Raji (cell line): ENCODE data around the gene ADCY1.

Experiments
- POLR2A ChIP-seq: IDR thresholded peaks from 2 replicates; pipeline ENCODE4 v1.6.1; 2011; ENCODE audit warnings: low read depth, low read length, control low read depth; ENCODE audit not compliant: insufficient read depth

The ADCY1 gene

DNA sequence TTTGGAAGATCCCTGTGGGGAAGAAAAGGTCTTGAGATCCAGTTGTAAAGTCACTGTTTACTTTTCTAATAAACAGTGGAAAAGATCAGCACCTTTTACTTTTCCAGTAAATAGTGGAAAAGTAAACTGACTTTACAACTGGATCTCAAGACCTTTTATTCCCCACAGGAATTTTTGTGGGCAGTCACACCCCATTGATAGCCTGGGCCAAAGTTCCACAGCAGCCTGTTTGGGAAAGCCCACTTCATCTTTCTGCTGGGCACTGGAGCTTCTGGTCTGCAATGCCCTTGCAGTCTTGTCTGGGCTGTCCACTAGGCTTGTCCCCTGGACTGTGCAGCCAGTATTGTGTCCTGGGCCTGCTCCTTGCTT lies 50.2 kb downstream of the ADCY1 start:
- no peak for TF ChIP-seq POLR2A

DNA sequence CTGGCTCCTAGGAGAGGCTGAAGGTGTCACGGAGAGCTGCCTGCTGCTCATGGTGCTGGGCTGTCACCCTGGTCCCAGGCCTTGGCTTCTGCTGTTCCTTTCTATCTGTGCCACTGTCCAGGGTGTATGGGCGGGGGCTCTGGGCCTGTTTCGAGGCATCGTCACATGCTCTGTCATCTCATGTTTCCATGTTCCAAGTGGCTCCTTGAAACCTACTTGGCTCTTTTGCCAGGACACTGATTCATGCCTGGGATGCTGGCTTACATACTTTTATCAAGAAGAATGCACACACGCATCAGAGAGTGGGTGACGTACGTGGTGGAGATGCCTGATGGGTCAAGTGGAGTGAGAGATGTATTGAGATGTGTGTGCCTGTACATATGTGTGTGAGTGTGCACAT lies 50.9 kb downstream of the ADCY1 start:
- no peak for TF ChIP-seq POLR2A

DNA sequence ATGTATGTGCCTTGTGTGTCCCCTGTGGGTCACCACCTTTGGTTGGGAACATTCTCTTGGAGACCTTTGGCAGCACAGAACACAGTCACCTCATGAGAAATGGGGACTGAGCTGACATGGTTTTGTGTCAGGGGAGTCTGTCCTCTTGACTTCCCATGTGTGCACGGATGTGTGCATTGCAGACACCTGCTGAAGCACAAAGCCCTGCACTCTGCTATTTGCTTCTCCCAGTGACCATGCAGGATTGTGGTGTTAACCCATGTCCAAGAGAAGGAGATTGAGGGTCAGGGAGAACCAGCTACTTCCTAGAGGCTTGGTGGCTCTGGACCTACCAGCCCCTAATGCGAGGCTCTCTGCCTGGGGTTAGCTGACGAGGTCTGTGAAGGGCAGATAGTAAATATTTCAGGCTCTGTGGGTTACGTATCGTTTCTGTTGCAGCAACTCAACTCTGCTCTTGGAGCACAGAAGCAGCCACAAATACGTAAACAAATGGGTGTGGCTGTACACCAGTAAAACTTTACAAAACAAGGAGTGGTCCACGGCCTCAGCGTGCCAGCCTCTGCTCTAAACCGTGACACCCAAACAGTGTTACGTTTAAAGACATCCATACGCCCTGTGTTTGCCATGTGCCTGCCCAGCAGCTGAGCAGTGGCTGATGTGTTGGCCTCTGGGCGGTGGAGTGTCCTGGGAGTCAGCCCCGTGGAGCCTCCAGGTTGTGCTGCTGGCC lies 51.7 kb downstream of the ADCY1 start:
- no peak for TF ChIP-seq POLR2A

DNA sequence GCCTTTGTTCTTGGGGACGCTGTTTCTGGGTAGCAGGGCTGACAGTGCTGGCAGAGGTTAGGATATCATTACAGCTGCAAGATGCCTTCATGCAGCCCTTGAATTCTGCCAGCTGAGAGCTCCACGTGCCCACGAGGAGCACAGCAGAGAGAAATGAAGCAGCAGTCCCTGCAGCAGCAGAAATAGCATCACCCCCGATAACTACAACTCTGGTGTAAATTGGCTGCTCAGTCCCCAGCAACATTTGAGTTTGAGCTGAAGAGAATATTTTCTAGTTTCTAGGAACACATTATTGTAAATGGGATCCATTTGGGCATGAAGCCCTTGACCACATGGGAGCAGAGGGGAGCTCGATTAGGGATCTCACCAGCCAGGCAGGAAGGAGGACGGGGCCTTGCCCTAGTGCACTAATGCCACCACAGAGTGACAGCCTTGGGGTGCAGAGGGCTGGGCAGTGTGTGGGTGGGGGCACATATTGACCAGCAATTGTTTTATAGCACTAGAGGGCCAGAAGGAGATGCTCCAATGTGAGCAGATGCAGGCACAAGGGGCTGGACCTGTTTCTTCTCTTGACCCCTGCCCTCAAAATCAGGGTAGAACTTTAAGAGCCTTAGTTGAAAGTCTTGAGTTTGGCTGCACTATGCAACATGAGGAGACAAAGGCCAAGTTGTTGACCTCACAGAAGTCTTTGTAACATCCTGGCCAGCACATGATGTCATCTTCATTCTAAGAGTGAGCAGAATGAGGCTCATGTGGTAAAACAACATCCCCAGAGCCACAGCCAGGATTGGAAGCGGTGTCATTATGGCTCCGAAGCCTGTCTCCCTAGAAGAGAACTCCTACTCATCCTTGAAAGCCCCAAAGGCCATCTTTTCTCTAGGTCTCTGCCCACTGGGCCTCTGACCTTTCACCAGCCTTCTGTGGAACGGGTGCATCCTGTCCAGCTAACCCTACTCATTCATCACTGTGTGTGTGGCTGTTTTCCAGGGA lies 52.6 kb downstream of the ADCY1 start:
- TF ChIP-seq POLR2A = no peak

DNA sequence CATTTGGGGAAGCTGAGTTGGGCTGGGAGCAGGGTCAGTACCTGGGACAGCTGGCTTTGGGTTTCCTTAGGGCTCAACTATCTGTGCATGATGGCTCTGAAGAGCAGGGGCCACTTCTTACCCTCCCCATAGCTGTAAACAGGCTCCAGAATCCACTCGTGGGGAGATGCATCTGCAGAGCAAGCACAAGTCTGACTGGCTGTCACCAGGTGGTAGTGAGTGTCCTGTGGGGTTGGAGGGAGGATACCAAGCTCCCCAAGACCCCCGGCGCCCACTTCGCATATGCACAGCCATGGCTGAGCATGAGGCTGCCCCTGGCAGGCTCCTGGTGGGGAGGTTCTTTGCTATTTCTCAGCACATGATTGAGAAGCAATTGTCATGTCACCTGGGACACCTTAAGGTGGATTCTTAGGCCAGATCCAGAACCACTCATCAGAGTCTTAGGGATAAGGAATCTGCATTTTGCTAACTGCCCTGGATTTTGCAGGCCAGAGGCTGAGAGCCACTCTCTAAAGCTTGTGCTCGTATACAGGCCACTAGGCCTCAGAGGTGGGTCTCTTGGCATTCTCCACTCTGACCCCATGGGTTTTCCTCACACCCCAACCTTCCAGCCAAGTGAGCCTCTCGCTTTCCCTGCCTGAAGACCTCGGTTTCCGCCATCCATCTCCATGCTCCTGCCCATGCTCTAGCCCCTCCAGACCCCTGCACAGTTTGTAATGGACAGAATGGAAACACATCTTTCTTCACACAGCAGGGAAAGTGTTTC lies 53.7 kb downstream of the ADCY1 start:
- no peak for TF ChIP-seq POLR2A

DNA sequence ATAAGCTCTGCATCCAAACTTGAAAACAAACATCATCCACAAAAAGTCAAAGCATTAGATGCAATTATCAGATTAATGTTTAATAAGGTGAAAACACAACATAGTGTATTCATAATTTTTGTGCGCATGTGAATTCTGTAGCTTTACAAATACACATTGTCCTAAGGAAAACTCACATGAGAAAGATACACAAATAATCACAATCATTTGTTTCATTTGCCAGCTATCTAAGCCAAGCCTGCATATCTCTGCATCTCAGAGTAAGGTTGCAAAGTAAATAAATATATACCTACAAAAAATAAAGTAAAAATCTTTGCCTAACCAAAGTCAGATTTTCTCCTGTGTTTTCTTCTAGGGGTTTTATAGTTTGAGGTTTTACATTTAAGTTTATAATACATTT lies 57.4 kb downstream of the ADCY1 start:
- no peak for TF ChIP-seq POLR2A

- no peak for TF ChIP-seq POLR2A
Measured at GRCh38 chr7:45636733-45637132, 62.6 kb downstream of the ADCY1 start.

GRCh38 chr7:45638916-45639315 lies 64.7 kb downstream of the ADCY1 start:
- no peak for TF ChIP-seq POLR2A

GRCh38 chr7:45642044-45642443 lies 67.9 kb downstream of the ADCY1 start:
- no peak for TF ChIP-seq POLR2A

- TF ChIP-seq POLR2A = no peak
Measured at GRCh38 chr7:45643630-45644029, 69.5 kb downstream of the ADCY1 start.

DNA sequence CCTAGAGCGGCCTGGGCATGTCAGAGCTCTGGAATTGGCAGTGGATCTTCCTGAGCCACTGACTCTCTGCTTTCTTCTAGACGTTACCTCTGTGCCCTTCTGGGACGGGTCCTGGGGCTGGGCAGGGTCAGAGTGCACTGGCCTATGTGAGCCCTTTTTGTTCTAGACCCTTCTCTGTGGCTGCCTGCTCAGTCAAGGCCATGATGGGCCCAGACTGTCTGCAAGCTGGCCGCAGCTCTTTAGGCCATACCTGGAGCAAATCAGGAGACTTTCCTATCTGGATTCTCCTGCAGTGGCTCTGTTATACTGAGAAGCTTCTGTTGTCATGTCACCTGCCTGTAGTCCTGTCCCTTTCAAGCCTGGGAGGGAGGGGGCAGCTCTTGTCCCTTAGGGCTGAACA lies 70.1 kb downstream of the ADCY1 start:
- TF ChIP-seq POLR2A = no peak

GRCh38 chr7:45645141-45645969 lies 71.2 kb downstream of the ADCY1 start:
- no peak for TF ChIP-seq POLR2A

DNA sequence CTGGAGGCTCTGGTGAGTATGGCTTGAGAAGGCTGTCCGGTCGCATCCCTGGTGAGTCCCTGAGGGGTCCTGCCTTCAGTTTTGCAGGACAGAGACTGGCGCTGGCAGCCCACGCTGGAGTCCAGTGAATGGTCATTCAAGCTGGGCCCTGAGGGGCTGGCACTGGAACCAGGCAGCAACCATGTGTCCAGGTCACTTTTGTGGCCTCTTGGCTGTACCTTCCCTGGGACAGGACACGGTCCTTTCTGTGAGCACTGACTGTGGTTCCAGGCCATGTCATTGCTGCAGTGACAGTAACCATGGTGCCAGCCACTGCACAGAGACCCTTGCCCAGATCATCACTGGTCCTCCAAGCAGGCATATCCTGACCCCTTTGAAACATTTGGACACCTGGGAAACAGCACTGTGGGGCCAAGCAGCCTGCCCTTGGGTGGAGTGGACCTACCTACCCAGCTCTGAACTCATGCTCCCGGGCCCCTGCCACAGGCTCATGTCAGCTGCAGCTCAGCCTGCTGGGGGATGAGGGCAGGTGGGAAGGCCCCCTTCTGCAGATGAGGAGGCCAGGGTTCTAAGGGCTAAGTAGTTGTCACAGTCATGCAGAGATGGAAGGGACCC lies 72.1 kb downstream of the ADCY1 start:
- no peak for TF ChIP-seq POLR2A

DNA sequence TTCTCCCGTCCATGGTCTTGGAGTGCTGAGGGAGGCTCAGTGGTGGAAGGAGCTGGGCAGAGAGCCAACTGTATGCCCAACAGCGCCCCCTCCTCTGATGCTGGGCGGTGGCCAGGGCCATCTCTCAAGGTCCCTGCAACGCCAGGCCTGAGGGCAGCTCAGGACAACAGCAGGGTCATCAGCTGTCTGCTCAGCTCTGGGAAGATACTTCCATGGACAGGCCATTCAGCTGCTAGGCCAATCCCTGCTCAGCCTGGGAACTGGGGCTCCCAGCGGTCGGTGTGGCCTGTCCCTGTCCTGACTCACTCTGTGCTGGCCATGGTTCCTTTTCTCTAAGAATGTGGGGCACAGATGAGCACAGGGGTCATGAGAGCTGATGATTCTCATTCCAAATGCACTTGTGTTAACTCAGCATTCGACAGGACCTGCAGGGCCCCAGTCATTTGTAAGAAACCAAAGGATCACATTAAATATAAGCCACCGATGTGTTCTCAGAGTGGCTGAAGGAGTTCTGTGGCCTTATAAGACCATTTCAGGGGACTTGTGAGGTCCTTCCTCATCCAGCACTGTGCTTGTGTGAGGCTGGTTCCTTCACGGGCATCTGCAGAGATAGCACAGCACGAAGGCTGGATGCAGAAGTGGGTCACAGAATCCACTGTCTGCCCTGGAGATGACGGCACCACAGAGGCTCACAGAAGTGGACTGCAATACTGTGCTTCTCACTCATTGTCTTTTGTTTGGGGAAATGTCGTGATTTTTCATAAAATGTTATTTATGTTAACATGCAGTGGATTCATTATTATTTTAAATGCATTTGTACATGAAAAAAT lies 73.0 kb downstream of the ADCY1 start:
- no peak for TF ChIP-seq POLR2A
